ENCODE results near the gene TBXAS1.

Gene TBXAS1

DNA sequence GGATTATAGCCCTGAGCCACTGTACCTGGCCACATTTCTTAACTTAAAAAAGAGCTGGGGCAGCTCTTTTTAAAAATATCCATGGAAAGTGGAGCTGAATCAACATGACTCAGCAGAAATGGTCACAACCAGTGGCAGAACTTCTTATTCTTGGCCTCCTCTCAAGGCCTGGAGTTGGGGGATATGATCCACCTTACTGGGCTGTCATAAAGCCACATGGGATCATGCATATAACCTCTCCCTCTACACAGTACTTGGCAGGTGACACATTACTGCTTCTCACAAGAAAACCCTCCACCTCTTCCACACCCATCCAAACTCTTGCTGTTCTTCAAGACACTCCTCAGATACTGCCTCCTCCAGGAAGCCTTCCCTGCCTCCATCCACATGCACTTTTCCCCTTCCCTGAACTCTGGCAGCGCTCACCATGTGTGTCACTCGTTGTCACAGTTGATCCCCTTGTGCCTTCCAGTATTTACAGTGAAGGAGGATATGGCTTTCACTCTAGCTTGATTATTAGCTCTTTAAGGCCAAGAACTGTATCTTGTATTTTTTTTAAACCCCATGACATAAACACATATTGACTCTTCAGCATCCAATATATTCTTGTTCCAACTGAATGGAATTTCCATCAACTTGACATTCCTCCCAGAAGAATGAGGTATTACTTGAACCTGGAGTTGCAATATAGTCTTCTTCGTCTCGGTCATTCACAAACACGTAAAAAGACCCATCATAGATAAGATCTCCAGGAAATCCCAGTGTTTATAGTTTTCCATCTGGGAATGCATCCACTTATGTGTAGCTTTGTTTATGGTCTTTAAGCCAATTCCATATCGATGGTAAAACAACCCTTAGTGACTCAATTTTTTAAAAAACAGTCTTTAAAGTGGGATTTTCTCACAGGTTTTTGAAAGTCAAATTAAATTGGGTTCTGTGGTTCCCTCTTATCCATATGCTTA lies 85.5 kb downstream of the TBXAS1 start:
- Histone ChIP-seq H3K27me3 (ENCODE audit: control insufficient read depth, low read length) (no peaks in the 10 kb centered on the region), H3K27ac (ENCODE audit: low read depth, low read length) (no peak overlapping the region), H4K20me1 (ENCODE audit: control insufficient read depth, insufficient read depth, low read depth, low read length) (no peaks in the 10 kb centered on the region), H3K4me1 (ENCODE audit: control insufficient read depth, low read length) (peaks cover 19% of the 10 kb centered on the region), H3K79me2 (ENCODE audit: control insufficient read depth, low read length) (no peaks in the 10 kb centered on the region), H3K4me2 (ENCODE audit: low read length) (no peak overlapping the region), H3K9me3 (ENCODE audit: control insufficient read depth, insufficient read depth, low read length) (no peaks in the 10 kb centered on the region), H3K36me3 (ENCODE audit: control insufficient read depth, low read length) (no peaks in the 10 kb centered on the region), H3K4me3 (ENCODE audit: low read length) (no peak overlapping the region), H3F3A (ENCODE audit: control insufficient read depth, insufficient read depth) (no peaks in the 10 kb centered on the region), H3K9me2 (replicated peaks; ENCODE audit: control insufficient read depth, low read length) (no peaks in the 10 kb centered on the region)
- no peak for TF ChIP-seq CTCF (IDR thresholded peaks at IDR 0.05; ENCODE audit: low read depth, low read length, poor library complexity, severe bottlenecking)
- TF ChIP-seq EZH2phosphoT487 (IDR thresholded peaks at IDR 0.05; ENCODE audit: borderline replicate concordance, low read length), result no peak

GRCh38 chr7:139915268-139915863 lies 86.3 kb downstream of the TBXAS1 start:
- Histone ChIP-seq H3K4me2 (ENCODE audit: low read length) (no peak overlapping the region), H3K4me1 (ENCODE audit: control insufficient read depth, low read length) (peaks cover 19% of the 10 kb centered on the region), H4K20me1 (ENCODE audit: control insufficient read depth, insufficient read depth, low read depth, low read length) (no peaks in the 10 kb centered on the region), H3K27ac (ENCODE audit: low read depth, low read length) (no peak overlapping the region), H3K9me2 (replicated peaks; ENCODE audit: control insufficient read depth, low read length) (no peaks in the 10 kb centered on the region), H3F3A (ENCODE audit: control insufficient read depth, insufficient read depth) (no peaks in the 10 kb centered on the region), H3K79me2 (ENCODE audit: control insufficient read depth, low read length) (no peaks in the 10 kb centered on the region), H3K9me3 (ENCODE audit: control insufficient read depth, insufficient read depth, low read length) (no peaks in the 10 kb centered on the region), H3K36me3 (ENCODE audit: control insufficient read depth, low read length) (no peaks in the 10 kb centered on the region), H3K4me3 (ENCODE audit: low read length) (no peak overlapping the region), H3K27me3 (ENCODE audit: control insufficient read depth, low read length) (no peaks in the 10 kb centered on the region)
- TF ChIP-seq EZH2phosphoT487 (IDR thresholded peaks at IDR 0.05; ENCODE audit: borderline replicate concordance, low read length) (no peak), CTCF (IDR thresholded peaks at IDR 0.05; ENCODE audit: low read depth, low read length, poor library complexity, severe bottlenecking) (no peak)

- TF ChIP-seq CTCF (IDR thresholded peaks at IDR 0.05; ENCODE audit: low read depth, low read length, poor library complexity, severe bottlenecking) (no peak), EZH2phosphoT487 (IDR thresholded peaks at IDR 0.05; ENCODE audit: borderline replicate concordance, low read length) (no peak)
- no peaks in the 10 kb centered on the region for H3F3A ChIP-seq (ENCODE audit: control insufficient read depth, insufficient read depth)
- peak overlapping the region; percentile 61 for H3K4me2 ChIP-seq (ENCODE audit: low read length)
- no peaks in the 10 kb centered on the region for H3K79me2 ChIP-seq (ENCODE audit: control insufficient read depth, low read length)
- H3K9me3 ChIP-seq (ENCODE audit: control insufficient read depth, insufficient read depth, low read length), result no peaks in the 10 kb centered on the region
- peaks cover 19% of the 10 kb centered on the region for H3K4me1 ChIP-seq (ENCODE audit: control insufficient read depth, low read length)
- H3K27ac ChIP-seq (ENCODE audit: low read depth, low read length), result peak overlapping the region; percentile 58
- H4K20me1 ChIP-seq (ENCODE audit: control insufficient read depth, insufficient read depth, low read depth, low read length), result no peaks in the 10 kb centered on the region
- no peaks in the 10 kb centered on the region for H3K27me3 ChIP-seq (ENCODE audit: control insufficient read depth, low read length)
- no peaks in the 10 kb centered on the region for H3K36me3 ChIP-seq (ENCODE audit: control insufficient read depth, low read length)
- no peaks in the 10 kb centered on the region for H3K9me2 ChIP-seq (replicated peaks; ENCODE audit: control insufficient read depth, low read length)
- peak overlapping the region; percentile 44 for H3K4me3 ChIP-seq (ENCODE audit: low read length)
These were observed 87.0 kb downstream of the TBXAS1 start for GRCh38 chr7:139915864-139916716.

Measured in DOHH2 (cell line).